Neural progenitor cell (in vitro differentiated cells): ENCODE measurements around the gene PRDM5.

Experiments
- EZH2 ChIP-seq: fragments of 200-600 bp; sonication (generic); IDR thresholded peaks from 2 replicates; pipeline ENCODE4 v1.6.1; 2017; ENCODE audit warnings: antibody characterized with exemption, mild to moderate bottlenecking, moderate library complexity
- TF ChIP-seq, protein P1 (sequence below): fragments of 200-600 bp; sonication (generic); IDR thresholded peaks from 2 replicates; pipeline ENCODE4 v1.5.1; 2017; ENCODE audit warnings: antibody characterized with exemption, mild to moderate bottlenecking

- TF ChIP-seq EZH2, result no peak
- TF ChIP-seq, protein P1, sequence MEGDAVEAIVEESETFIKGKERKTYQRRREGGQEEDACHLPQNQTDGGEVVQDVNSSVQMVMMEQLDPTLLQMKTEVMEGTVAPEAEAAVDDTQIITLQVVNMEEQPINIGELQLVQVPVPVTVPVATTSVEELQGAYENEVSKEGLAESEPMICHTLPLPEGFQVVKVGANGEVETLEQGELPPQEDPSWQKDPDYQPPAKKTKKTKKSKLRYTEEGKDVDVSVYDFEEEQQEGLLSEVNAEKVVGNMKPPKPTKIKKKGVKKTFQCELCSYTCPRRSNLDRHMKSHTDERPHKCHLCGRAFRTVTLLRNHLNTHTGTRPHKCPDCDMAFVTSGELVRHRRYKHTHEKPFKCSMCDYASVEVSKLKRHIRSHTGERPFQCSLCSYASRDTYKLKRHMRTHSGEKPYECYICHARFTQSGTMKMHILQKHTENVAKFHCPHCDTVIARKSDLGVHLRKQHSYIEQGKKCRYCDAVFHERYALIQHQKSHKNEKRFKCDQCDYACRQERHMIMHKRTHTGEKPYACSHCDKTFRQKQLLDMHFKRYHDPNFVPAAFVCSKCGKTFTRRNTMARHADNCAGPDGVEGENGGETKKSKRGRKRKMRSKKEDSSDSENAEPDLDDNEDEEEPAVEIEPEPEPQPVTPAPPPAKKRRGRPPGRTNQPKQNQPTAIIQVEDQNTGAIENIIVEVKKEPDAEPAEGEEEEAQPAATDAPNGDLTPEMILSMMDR, result no peak
These were observed 236.7 kb downstream of the PRDM5 start for GRCh38 chr4:120685756-120686278.
